HepG2 (cell line): ENCODE results near the gene IL32. TPM values are rescaled to one million over a fixed set of nuclear protein-coding genes. Genes with fewer than 3 reads are reported as not detected.
"Not testable (repeated sequence)": the region's sequence is repeated elsewhere in the genome, so short reads cannot be mapped to it uniquely, and the experiment has no call there.

Source experiments
- ATAC-seq: fragments of 200-7000 bp; cut with Tn5 transposase; 3 replicates; pipeline ENCODE4 v1.9.1; 2020; ENCODE audit warnings: mild to moderate bottlenecking, moderate library complexity
- BruUV-seq: library from RNA; stranded (reverse); fragments of 400-500 nt; replicated peaks from 2 replicates; lab custom pipeline; 2021; lab: Mats Ljungman, UMichigan
- CTCF ChIA-PET: fragments of 300-600 bp; formaldehyde crosslinking; extraction: SDS; loops from one replicate; lab custom pipeline; 2021; ENCODE audit warnings: low total read pairs, inconsistent platforms, low intra/inter-chr PET ratio; lab: Yijun Ruan, JAX
- POLR2A ChIA-PET: fragments of 350-600 bp; sonication (Branson Sonifier 250); formaldehyde crosslinking; loops from one replicate; lab custom pipeline; 2020; ENCODE audit warnings: antibody characterized with exemption, inconsistent platforms; lab: Yijun Ruan, JAX
- DNase-seq: peaks from one replicate; pipeline ENCODE4 v3.0.0-alpha.2; 2015; ENCODE audit warnings: low spot score
- FAIRE-seq: peaks from 3 replicates; lab custom pipeline; 2011; peaks lifted over from hg19 to GRCh38; lab: Jason Lieb, UNC
- H2AFZ ChIP-seq: one replicate; pipeline ENCODE4 v1.6.1; 2011; ENCODE audit warnings: low read length, inconsistent platforms
- H3K27ac ChIP-seq: fragments of 300-600 bp; 3 replicates; pipeline ENCODE4 v1.8.0; 2011; ENCODE audit warnings: mixed run types, mild to moderate bottlenecking, mixed read lengths, low read length, inconsistent platforms; ENCODE audit not compliant: insufficient read depth; ENCODE audit errors: extremely low read length
- H3K27me3 ChIP-seq, 2 experiments: fragments of 200-600 bp in 1 of 2; 2 replicates in 1 of 2; 3 replicates in 1 of 2; pipeline versions ENCODE4 v1.6.0 to v1.8.0; 2011; ENCODE audit warnings: low read length in 2 of 2, mild to moderate bottlenecking in 2 of 2, moderate library complexity in 2 of 2, inconsistent platforms in 1 of 2; ENCODE audit not compliant: insufficient read depth in 2 of 2, control insufficient read depth in 1 of 2
- H3K36me3 ChIP-seq, 2 experiments: fragments of 200-600 bp in 1 of 2; replicated peaks in 1 of 2; 2 replicates in 1 of 2; 3 replicates in 1 of 2; pipeline versions ENCODE4 v1.5.1 to v1.8.0; 2011; ENCODE audit warnings: low read length in 2 of 2, inconsistent platforms in 1 of 2; ENCODE audit not compliant: insufficient read depth in 2 of 2, control insufficient read depth in 1 of 2
- H3K4me1 ChIP-seq: 2 replicates; pipeline ENCODE4 v1.5.1; 2012; ENCODE audit warnings: low read length, inconsistent platforms; ENCODE audit not compliant: insufficient read depth
- H3K4me2 ChIP-seq: 2 replicates; pipeline ENCODE4 v1.6.0; 2011; ENCODE audit warnings: low read depth, low read length, inconsistent platforms
- H3K4me3 ChIP-seq, 3 experiments: fragments of 200-600 bp in 1 of 3; sonication (generic), shearing (Covaris generic) in 1 of 3; replicated peaks in 1 of 3; 2 replicates each; pipeline ENCODE4 v1.5.1; 2011 to 2016; ENCODE audit warnings: low read length in 3 of 3, inconsistent platforms in 2 of 3, low read depth in 2 of 3, mild to moderate bottlenecking in 2 of 3, control low read depth in 1 of 3, mixed read lengths in 1 of 3; ENCODE audit not compliant: insufficient read depth in 1 of 3
- H3K79me2 ChIP-seq: one replicate; pipeline ENCODE4 v1.6.1; 2011; ENCODE audit warnings: low read length, inconsistent platforms; ENCODE audit not compliant: insufficient read depth
- H3K9ac ChIP-seq: 2 replicates; pipeline ENCODE4 v1.6.0; 2011; ENCODE audit warnings: mild to moderate bottlenecking, low read depth, low read length, inconsistent platforms; ENCODE audit not compliant: insufficient read depth
- H3K9me3 ChIP-seq: 2 replicates; pipeline ENCODE4 v1.5.1; 2012; ENCODE audit warnings: mild to moderate bottlenecking, low read length
- H4K20me1 ChIP-seq: 2 replicates; pipeline ENCODE4 v1.6.0; 2011; ENCODE audit warnings: inconsistent platforms, mild to moderate bottlenecking, low read length, moderate library complexity; ENCODE audit not compliant: insufficient read depth
- DNMT1 ChIP-seq: sonication (generic); formaldehyde crosslinking; IDR thresholded peaks from 2 replicates; pipeline ENCODE4 v1.5.1; 2020; ENCODE audit warnings: mild to moderate bottlenecking, missing genetic modification reagents
- KDM2A ChIP-seq: sonication (generic); formaldehyde crosslinking; IDR thresholded peaks from 2 replicates; pipeline ENCODE4 v1.4.0; 2020; ENCODE audit warnings: low read depth, missing genetic modification reagents, borderline replicate concordance
- PAF1 ChIP-seq: IDR thresholded peaks from 2 replicates; pipeline ENCODE4 v1.6.1; 2016; ENCODE audit warnings: missing genetic modification reagents, missing compliant biosample characterization
- POLR2A ChIP-seq, 2 experiments: IDR thresholded peaks; 2 replicates each; pipeline ENCODE4 v1.6.1; 2011; ENCODE audit warnings: low read depth in 2 of 2, low read length in 2 of 2, mild to moderate bottlenecking in 1 of 2, moderate library complexity in 1 of 2; ENCODE audit not compliant: insufficient read depth in 1 of 2
- POLR2G ChIP-seq: fragments of 200-400 bp; formaldehyde crosslinking; IDR thresholded peaks from 2 replicates; pipeline ENCODE4 v1.6.1; 2018; ENCODE audit warnings: mild to moderate bottlenecking, low read depth, low read length, moderate library complexity
- SALL1 ChIP-seq: sonication (generic); formaldehyde crosslinking; IDR thresholded peaks from 2 replicates; pipeline ENCODE4 v1.8.0; 2022; ENCODE audit warnings: mild to moderate bottlenecking, missing genetic modification reagents
- ZBTB7A ChIP-seq: sonication (generic); formaldehyde crosslinking; IDR thresholded peaks from 2 replicates; pipeline ENCODE4 v1.8.0; 2022; ENCODE audit warnings: mild to moderate bottlenecking, missing genetic modification reagents
- ZBTB8A ChIP-seq: sonication (generic); formaldehyde crosslinking; IDR thresholded peaks from 2 replicates; pipeline ENCODE4 v1.4.0; 2020; ENCODE audit warnings: mild to moderate bottlenecking, low read depth, missing genetic modification reagents, borderline replicate concordance
- ZNF616 ChIP-seq: sonication (generic); formaldehyde crosslinking; IDR thresholded peaks from 2 replicates; pipeline ENCODE4 v1.5.0; 2020; ENCODE audit warnings: low read depth, mild to moderate bottlenecking, missing genetic modification reagents
- WGBS: methylation state at CpG from one replicate; pipeline ENCODE4 v1.1.6; 2017; ENCODE audit warnings: low lambda C conversion rate; 5-methylcytosine and 5-hydroxymethylcytosine counted together
- in situ Hi-C: cut with HindIII; loops from 2 replicates; pipeline ENCODE4 v1.10.0; 2017; ENCODE audit warnings: low pct_unique_long_range_greater_than_20kb; ENCODE audit not compliant: extremely low pct_ligation_motif_present
- intact Hi-C: fragments of 100-400 bp; cut with micrococcal nuclease; formaldehyde crosslinking; loops from one replicate; pipeline ENCODE4 v1.10.0; 2022; ENCODE audit not compliant: unreplicated experiment
- polyA plus RNA-seq, 8 experiments: library from polyadenylated mRNA; depleted of rRNA in 3 of 8; stranded (reverse) in 7 of 8; unstranded in 1 of 8; fragments of >200 nt; fragmentation: Illumina TruSeq in 4 of 8; extraction: Trizol in 4 of 8; gene quantifications; 2 replicates each; pipeline versions ENCODE4 v1.2.1 to v1.2.3, GENCODE V29; 2011 to 2016; ENCODE audit warnings: low read depth in 4 of 8, missing spikeins in 1 of 8, mixed read lengths in 1 of 8; ENCODE audit not compliant: insufficient read depth in 1 of 8
- total RNA-seq, 5 experiments: library from RNA; depleted of rRNA; stranded (reverse); fragments of >200 nt; fragmentation: Illumina TruSeq; extraction: Trizol; gene quantifications; 2 replicates each; pipeline ENCODE4 v1.2.3, GENCODE V29; 2016; ENCODE audit warnings: low read depth in 1 of 5

The IL32 gene
- total and polyA plus RNA-seq, 2 of the 13 experiments (the other 11 are each of a cell fraction or from before 2014, with no cell fraction given), result 115 to 165 TPM

- no peaks in the 10 kb centered on the region for H4K20me1 ChIP-seq
- no peak for FAIRE-seq
- peaks cover 22% of the 10 kb centered on the region for H3K4me1 ChIP-seq
- no peak overlapping the region for H3K27ac ChIP-seq
- BruUV-seq, result no TSS peak
- POLR2A ChIA-PET, result interaction anchor here (2.7 to 4.4 kb wide), 2 partner anchors 12 to 15 kb away, joined by 11 to 30 read pairs; no protein-coding TSS in a partner anchor
- peaks cover 9 to 16% of the 10 kb centered on the region in 2 experiments; a peak in 2 of 5 replicates for H3K36me3 ChIP-seq
- 45% methylated on average over 7 of the region's 7 CpGs for WGBS
- H3K27me3 ChIP-seq, result peaks cover 2 to 13% of the 10 kb centered on the region in 2 experiments; a peak in 4 of 5 replicates
- intact Hi-C loops, result no loop called here
- no peak overlapping the region for H3K4me3 ChIP-seq
- in situ Hi-C loops, result no loop called here
- TF ChIP-seq POLR2A (IDR thresholded peaks at IDR 0.05; ENCODE audit: insufficient read depth in 1 of 2, low read depth in 2 of 2, low read length in 2 of 2), result peak in 1 of 2 experiments; percentile 25; a peak in 1 of 4 replicates
- peak; percentile 41; the same call in 1 of the 2 replicates for TF ChIP-seq POLR2G
- no peak for TF ChIP-seq ZNF616 (CRISPR knock-in tag)
- no peak for TF ChIP-seq ZBTB7A (CRISPR knock-in tag)
- 0 out of 2 replicates have a peak, but pooled peaks have one; percentile 50 for TF ChIP-seq PAF1 (CRISPR knock-in tag)
- TF ChIP-seq ZBTB8A (CRISPR knock-in tag), result no peak
- TF ChIP-seq SALL1 (CRISPR knock-in tag), result no peak
- 0 out of 2 replicates have a peak, but pooled peaks have one; percentile 15 for TF ChIP-seq KDM2A (CRISPR knock-in tag)
- no peak for TF ChIP-seq DNMT1 (CRISPR knock-in tag)
- TF ChIP-seq, all 625 proteins: peak for 4
- CTCF ChIA-PET, result no interaction called here
- Histone ChIP-seq H3K79me2 (peaks cover 3% of the 10 kb centered on the region), H2AFZ (no peak overlapping the region), H3K9me3 (no peaks in the 10 kb centered on the region), H3K4me2 (no peak overlapping the region), H3K9ac (no peak overlapping the region)
- DNase-seq (no peak), ATAC-seq (no peak; the same call in 2 of the 3 replicates)
Observed at GRCh38 chr16:3071655-3072054, 6.2 kb downstream of the IL32 start.

- H3K27me3 ChIP-seq, result peaks cover 2 to 13% of the 10 kb centered on the region in 2 experiments; a peak in 3 of 5 replicates
- H3K27ac ChIP-seq, H3K4me2 ChIP-seq, intact Hi-C loops, H2AFZ ChIP-seq, H3K79me2 ChIP-seq, H3K9ac ChIP-seq, in situ Hi-C loops, BruUV-seq, POLR2A ChIA-PET, H4K20me1 ChIP-seq, CTCF ChIA-PET, H3K9me3 ChIP-seq, FAIRE-seq, H3K4me3 ChIP-seq, DNase-seq: not testable (repeated sequence)
- ATAC-seq, result peak; percentile 44
- H3K36me3 ChIP-seq, result peaks cover 9 to 15% of the 10 kb centered on the region in 2 experiments; a peak in 2 of 5 replicates
- peaks cover 17% of the 10 kb centered on the region for H3K4me1 ChIP-seq
- 25% methylated on average over 3 of the region's 4 CpGs for WGBS
Observed at GRCh38 chr16:3072148-3072547, 6.7 kb downstream of the IL32 start.

GRCh38 chr16:3072576-3073263 is 7.3 kb downstream of the IL32 start:
- BruUV-seq, result not testable (repeated sequence)
- peaks cover 2 to 13% of the 10 kb centered on the region in 2 experiments; a peak in 3 of 5 replicates for H3K27me3 ChIP-seq

More at GRCh38 chr16:3072576-3073263, 7.3 kb downstream of the IL32 start:
- H3K36me3 ChIP-seq, H3K4me2 ChIP-seq, in situ Hi-C loops, POLR2A ChIA-PET, CTCF ChIA-PET, H2AFZ ChIP-seq, H3K9me3 ChIP-seq, H3K4me3 ChIP-seq, H4K20me1 ChIP-seq, intact Hi-C loops, DNase-seq, H3K27ac ChIP-seq, H3K9ac ChIP-seq, H3K79me2 ChIP-seq, FAIRE-seq: not testable (repeated sequence)
- WGBS, result no CpG with 5 or more reads among the region's 18 CpGs
- ATAC-seq, result peak; percentile 17; the same call in 2 of the 3 replicates
- peaks cover 11% of the 10 kb centered on the region for H3K4me1 ChIP-seq
